ENCODE data around the gene ZNF394. TPM values are rescaled to one million over a fixed set of nuclear protein-coding genes. Genes with fewer than 3 reads are reported as not detected.

ZNF394 gene
- polyA plus RNA-seq, 1 experiment = 12.5 TPM

DNA sequence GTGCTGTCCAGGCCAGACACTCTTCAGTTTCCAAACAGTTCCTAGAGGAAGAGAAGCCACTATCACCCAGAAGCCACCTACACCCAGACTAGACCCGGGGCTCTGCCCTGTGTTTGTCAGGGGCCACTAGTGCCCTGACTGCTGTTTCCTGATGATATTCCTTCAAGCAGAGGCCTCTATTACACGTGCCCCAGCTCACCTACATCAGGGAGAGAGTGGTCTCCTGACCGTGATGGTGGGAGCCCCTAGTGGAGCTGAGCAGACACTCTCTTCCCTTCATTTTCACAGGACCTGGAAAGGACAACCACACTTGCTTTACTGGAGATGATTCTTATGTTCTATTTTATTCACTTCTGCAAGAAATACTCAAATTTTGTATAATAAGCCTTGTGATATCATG, 9.2 kb downstream of the ZNF394 start:
- H3K27me3 ChIP-seq (ENCODE audit: control insufficient read depth, insufficient read depth, low read length) = no peaks in the 10 kb centered on the region
- no peak for DNase-seq (ENCODE audit: low read depth)
- ChIA-PET CTCF (no interaction called here), POLR2A (no interaction called here)
- TF ChIP-seq, protein P1, sequence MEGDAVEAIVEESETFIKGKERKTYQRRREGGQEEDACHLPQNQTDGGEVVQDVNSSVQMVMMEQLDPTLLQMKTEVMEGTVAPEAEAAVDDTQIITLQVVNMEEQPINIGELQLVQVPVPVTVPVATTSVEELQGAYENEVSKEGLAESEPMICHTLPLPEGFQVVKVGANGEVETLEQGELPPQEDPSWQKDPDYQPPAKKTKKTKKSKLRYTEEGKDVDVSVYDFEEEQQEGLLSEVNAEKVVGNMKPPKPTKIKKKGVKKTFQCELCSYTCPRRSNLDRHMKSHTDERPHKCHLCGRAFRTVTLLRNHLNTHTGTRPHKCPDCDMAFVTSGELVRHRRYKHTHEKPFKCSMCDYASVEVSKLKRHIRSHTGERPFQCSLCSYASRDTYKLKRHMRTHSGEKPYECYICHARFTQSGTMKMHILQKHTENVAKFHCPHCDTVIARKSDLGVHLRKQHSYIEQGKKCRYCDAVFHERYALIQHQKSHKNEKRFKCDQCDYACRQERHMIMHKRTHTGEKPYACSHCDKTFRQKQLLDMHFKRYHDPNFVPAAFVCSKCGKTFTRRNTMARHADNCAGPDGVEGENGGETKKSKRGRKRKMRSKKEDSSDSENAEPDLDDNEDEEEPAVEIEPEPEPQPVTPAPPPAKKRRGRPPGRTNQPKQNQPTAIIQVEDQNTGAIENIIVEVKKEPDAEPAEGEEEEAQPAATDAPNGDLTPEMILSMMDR (IDR thresholded peaks at IDR 0.05; ENCODE audit: insufficient read depth, low read depth, low read length) = no peak
- peaks cover 9% of the 10 kb centered on the region for H3K36me3 ChIP-seq (ENCODE audit: control insufficient read depth, insufficient read depth, low read length)
- H3K4me3 ChIP-seq (ENCODE audit: low read depth, low read length) = no peak overlapping the region

GRCh38 chr7:99489235-99489634, 10.8 kb downstream of the ZNF394 start:
- TF ChIP-seq, protein P1 (IDR thresholded peaks at IDR 0.05; ENCODE audit: insufficient read depth, low read depth, low read length) = no peak
- Histone ChIP-seq H3K4me3 (ENCODE audit: low read depth, low read length) (no peak overlapping the region), H3K27me3 (ENCODE audit: control insufficient read depth, insufficient read depth, low read length) (no peaks in the 10 kb centered on the region), H3K36me3 (ENCODE audit: control insufficient read depth, insufficient read depth, low read length) (peaks cover 7% of the 10 kb centered on the region)
- CTCF ChIA-PET = interaction anchor here (1.2 kb wide), 1 partner anchor 11 kb away, joined by 3 read pairs; no protein-coding TSS in a partner anchor
- DNase-seq (ENCODE audit: low read depth) = no peak
- POLR2A ChIA-PET = no interaction called here

- Histone ChIP-seq H3K4me3 (ENCODE audit: low read depth, low read length) (no peak overlapping the region), H3K27me3 (ENCODE audit: control insufficient read depth, insufficient read depth, low read length) (no peaks in the 10 kb centered on the region), H3K36me3 (ENCODE audit: control insufficient read depth, insufficient read depth, low read length) (peaks cover 3% of the 10 kb centered on the region)
- POLR2A ChIA-PET = no interaction called here
- CTCF ChIA-PET = no interaction called here
- DNase-seq (ENCODE audit: low read depth) = no peak
- TF ChIP-seq, protein P1 (IDR thresholded peaks at IDR 0.05; ENCODE audit: insufficient read depth, low read depth, low read length) = no peak
These were observed 15.0 kb downstream of the ZNF394 start for GRCh38 chr7:99485094-99485493.

DNA sequence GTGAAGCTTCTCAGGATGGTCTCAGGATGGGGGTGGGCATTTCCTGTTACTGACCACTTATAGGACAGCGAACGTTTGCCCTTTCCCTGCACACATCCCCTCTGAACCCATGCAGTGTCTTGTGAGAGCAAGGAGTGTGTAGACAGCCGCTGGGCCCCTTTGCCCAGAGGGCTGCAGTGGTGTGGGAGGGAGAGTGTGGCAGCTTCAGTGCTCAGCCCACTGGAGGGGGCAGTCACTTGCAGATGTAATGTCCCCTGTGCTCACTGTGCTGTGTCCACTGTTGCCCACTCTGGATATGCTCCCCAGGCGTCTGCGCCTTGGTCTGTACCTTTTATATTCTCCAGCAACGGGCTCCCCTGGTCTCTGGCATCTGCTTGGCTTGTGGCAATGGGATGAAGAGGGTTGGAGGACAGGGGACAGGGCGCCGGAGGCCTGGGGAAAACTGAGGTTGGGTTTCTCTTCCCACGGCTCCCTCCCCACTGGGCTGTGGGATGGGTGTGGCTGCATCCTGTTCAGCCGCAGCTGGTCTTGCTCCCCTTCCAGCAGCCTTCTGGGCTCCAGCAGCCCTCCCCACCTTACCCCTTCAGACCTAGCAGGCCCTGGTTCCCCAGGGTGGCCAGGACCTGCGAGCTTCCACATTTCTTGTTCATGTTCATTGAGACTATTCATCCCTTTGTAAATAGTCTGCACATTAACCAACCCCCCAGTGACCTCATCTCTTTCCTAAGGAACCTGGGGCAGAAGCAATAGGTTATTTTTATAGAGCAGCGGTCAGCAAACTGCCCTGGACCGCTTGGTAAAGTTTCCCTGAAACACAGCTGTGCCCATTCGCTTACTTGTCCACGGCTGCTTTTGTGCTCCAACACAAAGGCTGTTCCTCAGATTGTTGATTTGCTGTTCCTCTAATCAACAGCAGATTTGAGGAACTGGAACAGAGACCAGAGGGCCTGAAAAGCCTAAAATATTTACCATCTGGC, 21.3 kb downstream of the ZNF394 start:
- H3K4me3 ChIP-seq (ENCODE audit: low read depth, low read length) = no peak overlapping the region
- no peak for DNase-seq (ENCODE audit: low read depth)
- no peaks in the 10 kb centered on the region for H3K27me3 ChIP-seq (ENCODE audit: control insufficient read depth, insufficient read depth, low read length)
- TF ChIP-seq, protein P1 (IDR thresholded peaks at IDR 0.05; ENCODE audit: insufficient read depth, low read depth, low read length) = no peak
- ChIA-PET POLR2A (no interaction called here), CTCF (interaction anchor here (1.4 kb wide), 1 partner anchor 11 kb away, joined by 3 read pairs; no protein-coding TSS in a partner anchor)
- H3K36me3 ChIP-seq (ENCODE audit: control insufficient read depth, insufficient read depth, low read length) = 0 out of 2 replicates have a peak, but pooled peaks cover 1% of the 10 kb centered on the region

- ChIA-PET POLR2A (no interaction called here), CTCF (no interaction called here)
- Histone ChIP-seq H3K27me3 (ENCODE audit: control insufficient read depth, insufficient read depth, low read length) (no peaks in the 10 kb centered on the region), H3K4me3 (ENCODE audit: low read depth, low read length) (no peak overlapping the region), H3K36me3 (ENCODE audit: control insufficient read depth, insufficient read depth, low read length) (0 out of 2 replicates have a peak, but pooled peaks cover 1% of the 10 kb centered on the region)
- no peak for DNase-seq (ENCODE audit: low read depth)
- TF ChIP-seq, protein P1 (IDR thresholded peaks at IDR 0.05; ENCODE audit: insufficient read depth, low read depth, low read length) = no peak
These were observed 24.0 kb downstream of the ZNF394 start for GRCh38 chr7:99476107-99476506.

Measured in BJ (cell line).